Liver (tissue), 2 donors: ENCODE measurements around the gene LDLRAD4.

Source experiments
- TF ChIP-seq, protein P1 (sequence below): fragments of 150-350 bp; IDR thresholded peaks from 2 replicates; pipeline ENCODE4 v1.5.1; 2017; ENCODE audit warnings: improper control_type of control experiment, low read depth, low read length; ENCODE audit not compliant: missing input control
- TF ChIP-seq, protein P2 (sequence below): IDR thresholded peaks from 2 replicates; pipeline ENCODE4 v1.6.1; 2016; ENCODE audit warnings: antibody characterized with exemption, mild to moderate bottlenecking
- donor health status: healthy.

DNA sequence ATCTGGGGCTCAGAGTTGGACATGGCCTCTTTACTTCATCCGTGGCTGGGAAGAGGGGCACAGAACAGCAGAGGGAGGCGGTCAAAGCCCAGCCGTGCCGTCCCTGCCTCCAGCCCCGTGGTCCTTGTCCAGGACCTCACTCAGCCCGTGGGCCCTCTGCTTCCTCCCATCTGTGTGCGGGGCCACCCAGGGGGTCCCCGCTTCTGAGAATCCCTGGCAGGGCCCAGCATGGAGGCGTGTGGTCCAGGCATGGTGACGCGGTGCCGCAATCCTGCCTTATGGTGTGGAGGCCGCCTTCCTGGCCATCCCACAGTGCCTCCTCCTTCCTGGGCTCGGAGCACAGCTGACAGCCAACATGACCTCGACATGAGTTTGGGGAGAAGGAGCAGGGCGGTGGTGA, 275.2 kb downstream of the LDLRAD4 start:
- TF ChIP-seq, protein P1, sequence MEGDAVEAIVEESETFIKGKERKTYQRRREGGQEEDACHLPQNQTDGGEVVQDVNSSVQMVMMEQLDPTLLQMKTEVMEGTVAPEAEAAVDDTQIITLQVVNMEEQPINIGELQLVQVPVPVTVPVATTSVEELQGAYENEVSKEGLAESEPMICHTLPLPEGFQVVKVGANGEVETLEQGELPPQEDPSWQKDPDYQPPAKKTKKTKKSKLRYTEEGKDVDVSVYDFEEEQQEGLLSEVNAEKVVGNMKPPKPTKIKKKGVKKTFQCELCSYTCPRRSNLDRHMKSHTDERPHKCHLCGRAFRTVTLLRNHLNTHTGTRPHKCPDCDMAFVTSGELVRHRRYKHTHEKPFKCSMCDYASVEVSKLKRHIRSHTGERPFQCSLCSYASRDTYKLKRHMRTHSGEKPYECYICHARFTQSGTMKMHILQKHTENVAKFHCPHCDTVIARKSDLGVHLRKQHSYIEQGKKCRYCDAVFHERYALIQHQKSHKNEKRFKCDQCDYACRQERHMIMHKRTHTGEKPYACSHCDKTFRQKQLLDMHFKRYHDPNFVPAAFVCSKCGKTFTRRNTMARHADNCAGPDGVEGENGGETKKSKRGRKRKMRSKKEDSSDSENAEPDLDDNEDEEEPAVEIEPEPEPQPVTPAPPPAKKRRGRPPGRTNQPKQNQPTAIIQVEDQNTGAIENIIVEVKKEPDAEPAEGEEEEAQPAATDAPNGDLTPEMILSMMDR = no peak
- TF ChIP-seq, protein P2, sequence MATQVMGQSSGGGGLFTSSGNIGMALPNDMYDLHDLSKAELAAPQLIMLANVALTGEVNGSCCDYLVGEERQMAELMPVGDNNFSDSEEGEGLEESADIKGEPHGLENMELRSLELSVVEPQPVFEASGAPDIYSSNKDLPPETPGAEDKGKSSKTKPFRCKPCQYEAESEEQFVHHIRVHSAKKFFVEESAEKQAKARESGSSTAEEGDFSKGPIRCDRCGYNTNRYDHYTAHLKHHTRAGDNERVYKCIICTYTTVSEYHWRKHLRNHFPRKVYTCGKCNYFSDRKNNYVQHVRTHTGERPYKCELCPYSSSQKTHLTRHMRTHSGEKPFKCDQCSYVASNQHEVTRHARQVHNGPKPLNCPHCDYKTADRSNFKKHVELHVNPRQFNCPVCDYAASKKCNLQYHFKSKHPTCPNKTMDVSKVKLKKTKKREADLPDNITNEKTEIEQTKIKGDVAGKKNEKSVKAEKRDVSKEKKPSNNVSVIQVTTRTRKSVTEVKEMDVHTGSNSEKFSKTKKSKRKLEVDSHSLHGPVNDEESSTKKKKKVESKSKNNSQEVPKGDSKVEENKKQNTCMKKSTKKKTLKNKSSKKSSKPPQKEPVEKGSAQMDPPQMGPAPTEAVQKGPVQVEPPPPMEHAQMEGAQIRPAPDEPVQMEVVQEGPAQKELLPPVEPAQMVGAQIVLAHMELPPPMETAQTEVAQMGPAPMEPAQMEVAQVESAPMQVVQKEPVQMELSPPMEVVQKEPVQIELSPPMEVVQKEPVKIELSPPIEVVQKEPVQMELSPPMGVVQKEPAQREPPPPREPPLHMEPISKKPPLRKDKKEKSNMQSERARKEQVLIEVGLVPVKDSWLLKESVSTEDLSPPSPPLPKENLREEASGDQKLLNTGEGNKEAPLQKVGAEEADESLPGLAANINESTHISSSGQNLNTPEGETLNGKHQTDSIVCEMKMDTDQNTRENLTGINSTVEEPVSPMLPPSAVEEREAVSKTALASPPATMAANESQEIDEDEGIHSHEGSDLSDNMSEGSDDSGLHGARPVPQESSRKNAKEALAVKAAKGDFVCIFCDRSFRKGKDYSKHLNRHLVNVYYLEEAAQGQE = no peak
